ENCODE results near the gene REPS2.

The REPS2 gene

DNA sequence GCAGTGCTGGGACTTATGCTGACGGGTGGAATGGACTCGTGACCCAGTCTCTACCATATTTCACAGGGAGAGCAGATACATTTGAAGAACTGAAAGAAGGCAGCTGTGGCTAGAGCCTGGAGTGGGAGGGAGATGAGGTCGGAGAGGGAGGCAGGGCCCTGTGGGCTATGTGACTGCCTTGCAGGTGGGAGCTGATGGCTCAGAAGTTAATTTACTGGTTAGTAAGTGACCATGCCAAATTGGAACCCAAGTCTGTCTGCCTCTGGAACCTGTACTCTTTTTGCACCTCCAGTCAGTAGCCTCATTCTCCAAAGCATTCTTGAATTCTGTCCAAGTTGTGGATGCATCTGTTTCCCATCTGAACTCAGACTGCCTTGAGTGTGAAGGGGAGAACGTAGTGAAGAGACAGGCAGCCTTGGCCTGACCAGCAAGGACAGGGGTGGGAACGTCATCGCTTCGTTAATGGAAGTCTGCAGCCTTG lies 92.3 kb downstream of the REPS2 start:
- no peak for DNase-seq

DNA sequence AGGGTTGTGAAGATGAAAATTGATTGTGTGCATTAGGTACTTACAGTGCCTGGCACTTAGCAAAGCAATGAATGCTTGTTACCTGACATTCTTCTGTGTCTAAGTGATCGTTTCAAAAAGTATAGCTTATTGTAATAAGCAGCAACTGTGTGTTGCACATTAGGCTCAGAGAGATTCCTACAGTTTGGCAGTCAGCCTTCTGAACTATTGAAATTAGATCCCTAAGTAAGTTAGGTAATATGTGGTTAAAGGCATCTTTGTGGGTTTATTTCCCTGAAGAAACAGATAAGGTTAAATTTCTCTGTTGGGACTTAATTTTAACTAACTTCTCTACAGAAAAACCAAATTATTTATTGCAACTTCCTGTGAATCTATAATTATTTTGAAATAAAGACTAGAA lies 93.4 kb downstream of the REPS2 start:
- DNase-seq: no peak

DNA sequence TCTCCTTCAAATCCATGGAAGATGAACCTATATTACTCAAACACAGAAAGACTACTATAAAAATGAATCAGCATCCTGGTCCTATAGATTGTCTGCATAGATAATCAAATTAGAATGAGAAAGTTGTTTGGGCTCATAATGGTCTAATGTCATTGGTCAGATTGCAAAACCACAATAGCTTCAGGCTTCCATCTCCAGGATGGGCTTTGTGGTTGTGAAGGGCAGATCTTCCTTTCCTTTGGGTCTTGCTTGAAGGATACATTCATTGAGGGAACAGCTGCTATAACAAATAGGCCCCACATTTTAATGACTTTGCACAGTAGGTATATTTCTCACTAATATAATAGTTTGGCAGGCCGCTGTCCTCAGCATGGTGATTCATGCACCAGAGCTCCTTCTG lies 94.3 kb downstream of the REPS2 start:
- DNase-seq: no peak

DNA sequence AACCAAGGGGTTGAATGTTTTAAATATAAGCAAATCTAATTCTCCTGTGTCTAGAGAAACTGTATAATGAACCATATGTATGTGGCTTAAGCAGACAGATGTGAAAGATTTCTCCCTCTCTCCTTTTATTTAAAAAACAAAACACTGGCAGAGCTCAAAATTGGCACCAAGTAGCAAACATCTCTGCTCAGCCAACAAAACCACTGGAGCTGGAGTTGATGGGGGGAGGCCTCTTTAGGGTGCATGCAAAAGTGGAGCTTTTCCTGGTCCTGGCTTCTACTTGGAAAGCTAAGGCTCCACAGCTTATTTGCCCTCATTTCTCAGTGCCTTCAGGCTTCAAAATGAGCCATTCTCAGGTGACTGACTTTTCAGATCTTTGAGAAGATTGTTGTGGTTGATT lies 95.6 kb downstream of the REPS2 start:
- no peak for DNase-seq

DNA sequence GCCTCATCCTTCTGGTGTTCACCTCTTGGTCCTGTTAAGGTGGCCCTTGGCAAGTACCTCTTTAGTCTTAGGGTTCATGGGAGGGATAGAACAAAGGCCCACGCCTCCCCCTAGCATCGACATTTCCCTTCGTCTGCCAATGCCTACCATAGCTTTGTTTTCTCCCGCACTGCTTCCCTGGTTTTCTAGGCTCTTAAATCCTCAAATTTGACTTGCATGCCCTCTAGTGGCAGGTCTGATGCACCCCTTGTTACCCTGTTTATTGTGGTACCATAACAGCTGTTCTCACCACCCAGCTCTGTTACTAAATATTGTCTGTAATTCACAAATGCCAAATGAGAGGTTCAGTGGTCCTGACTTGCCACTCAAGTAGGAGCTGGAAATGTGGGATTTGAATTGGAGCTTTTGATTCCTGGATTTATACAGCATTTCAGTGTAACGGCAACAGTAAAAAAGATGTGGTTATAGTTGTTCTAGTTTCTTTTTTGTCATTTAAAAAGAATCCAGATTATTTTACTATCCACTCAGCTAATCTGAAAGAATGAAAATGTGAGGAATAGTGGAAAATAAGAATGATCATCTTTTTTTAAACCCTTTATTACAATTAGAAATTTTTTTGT lies 100.1 kb downstream of the REPS2 start:
- DNase-seq: peak; percentile 1 to 2

DNA sequence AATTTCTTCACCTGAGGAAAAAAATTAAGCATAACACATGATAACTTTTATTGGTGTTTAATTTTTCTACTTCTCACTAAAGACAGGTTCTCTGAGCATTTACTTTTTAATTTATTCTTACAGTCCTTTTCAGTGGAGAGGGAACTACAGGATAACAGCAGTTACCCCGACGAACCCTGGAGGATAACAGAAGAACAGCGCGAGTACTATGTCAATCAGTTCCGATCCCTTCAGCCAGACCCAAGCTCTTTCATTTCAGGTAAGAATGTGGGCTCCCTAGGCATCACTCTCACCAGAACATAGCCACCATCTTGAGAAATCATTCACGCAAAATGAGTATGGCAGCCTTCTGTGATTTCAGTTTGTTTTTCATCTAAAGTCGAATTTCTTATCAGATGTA lies 100.8 kb downstream of the REPS2 start:
- DNase-seq: no peak

GRCh38 chrX:17052210-17052609 lies 105.8 kb downstream of the REPS2 start:
- DNase-seq: no peak

DNA sequence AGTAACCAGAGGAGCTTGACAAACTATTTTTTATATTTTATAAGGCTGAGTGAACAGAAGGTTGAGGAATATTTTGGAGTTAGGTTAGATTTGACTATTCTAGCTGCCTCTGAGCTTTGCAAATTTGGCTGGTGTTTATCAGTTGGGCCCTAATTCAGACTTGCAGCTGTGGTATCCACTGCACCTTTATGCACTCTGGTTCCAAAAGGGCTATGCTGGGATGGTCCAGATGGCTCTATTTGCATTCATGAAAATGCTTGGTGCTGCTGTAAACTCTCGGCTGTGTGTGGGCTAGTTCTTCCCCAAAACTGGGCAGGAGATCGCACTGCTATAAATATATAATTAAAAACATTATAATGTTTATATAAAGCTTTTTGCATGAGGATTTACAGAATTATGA lies 106.3 kb downstream of the REPS2 start:
- no peak for DNase-seq

GRCh38 chrX:17053502-17053901 lies 107.0 kb downstream of the REPS2 start:
- DNase-seq: no peak

GRCh38 chrX:17056868-17057608 lies 110.6 kb downstream of the REPS2 start:
- DNase-seq: no peak

GRCh38 chrX:17062065-17062464 lies 115.6 kb downstream of the REPS2 start:
- DNase-seq: no peak

DNA sequence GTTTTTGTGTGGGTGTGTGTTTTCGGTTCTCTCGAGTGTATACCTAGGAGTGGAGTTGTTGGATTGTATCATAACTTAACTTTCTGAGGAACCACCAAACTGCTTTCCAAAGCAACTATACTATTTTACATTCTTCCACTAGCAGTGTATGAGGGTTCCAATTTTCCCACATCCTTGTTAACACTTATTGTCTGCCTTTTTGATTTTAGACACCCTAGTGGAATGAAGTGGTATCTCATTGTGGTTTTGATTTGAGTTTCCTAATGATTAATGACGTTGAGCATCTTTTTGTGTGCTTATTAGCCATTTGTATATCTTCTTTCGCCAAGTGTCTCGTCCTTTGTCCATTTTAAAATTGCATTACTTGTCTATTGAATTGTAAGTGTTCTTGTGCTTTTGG lies 118.6 kb downstream of the REPS2 start:
- no peak for DNase-seq

- DNase-seq: no peak
Observed at GRCh38 chrX:17067534-17067933, 121.1 kb downstream of the REPS2 start.

DNA sequence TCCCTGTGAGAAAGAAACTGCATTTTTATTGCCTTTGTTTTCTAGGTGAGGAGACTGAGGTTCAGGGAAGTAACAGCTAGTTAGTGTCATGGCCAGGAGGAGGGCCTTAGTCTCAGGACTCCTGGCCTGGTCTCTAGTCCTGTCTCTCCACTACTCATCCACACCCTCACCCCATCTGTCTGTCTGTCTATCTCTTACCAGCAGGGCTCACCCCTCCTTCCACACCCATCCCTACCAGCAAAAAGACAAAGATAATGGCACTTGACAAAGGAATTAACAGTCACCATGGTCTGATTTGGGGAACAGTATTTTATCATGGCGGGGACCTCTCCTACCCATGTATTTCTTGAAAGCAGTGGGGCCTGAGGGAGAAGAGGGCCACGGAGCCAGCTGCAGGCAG lies 125.8 kb downstream of the REPS2 start:
- no peak for DNase-seq

- DNase-seq: no peak
Observed at GRCh38 chrX:17072721-17073230, 126.3 kb downstream of the REPS2 start.

DNA sequence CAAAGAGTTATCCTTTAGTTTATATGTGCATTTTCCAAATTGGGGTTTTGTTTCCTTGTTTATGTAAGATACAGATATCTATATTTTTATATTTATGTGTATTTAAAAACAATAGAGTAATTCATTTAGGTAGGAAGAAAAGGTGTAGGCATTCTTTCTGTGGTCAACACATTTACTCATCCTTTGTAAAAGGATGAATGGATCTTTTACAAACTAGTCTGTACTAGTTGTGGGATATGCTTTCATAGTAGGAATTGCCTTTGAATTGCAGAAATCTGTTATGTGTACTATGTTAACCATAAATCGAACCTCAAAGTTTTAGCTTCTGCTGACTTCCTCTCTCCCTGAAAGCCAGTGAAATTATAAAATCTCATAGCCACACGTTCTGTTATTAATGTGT lies 128.5 kb downstream of the REPS2 start:
- no peak for DNase-seq

DNA sequence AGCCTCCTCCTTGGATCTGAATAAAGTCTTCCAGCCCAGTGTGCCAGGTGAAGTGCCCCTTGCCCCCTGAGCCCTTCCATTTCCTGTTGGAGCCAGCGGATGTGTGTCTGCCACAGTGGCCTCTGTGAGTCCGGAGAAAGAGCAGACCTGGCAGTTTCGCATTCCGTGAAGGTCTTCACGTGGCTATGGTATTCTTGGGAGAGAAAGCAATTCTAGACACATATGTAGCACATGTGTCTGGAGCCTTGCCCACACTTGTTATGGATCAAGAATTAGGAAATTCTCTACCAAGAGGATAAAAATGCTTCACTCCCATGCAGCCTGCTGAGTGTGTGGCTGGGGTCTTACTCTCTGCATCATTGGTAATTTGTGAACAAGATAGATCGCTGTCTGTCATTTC lies 130.9 kb downstream of the REPS2 start:
- no peak for DNase-seq

DNA sequence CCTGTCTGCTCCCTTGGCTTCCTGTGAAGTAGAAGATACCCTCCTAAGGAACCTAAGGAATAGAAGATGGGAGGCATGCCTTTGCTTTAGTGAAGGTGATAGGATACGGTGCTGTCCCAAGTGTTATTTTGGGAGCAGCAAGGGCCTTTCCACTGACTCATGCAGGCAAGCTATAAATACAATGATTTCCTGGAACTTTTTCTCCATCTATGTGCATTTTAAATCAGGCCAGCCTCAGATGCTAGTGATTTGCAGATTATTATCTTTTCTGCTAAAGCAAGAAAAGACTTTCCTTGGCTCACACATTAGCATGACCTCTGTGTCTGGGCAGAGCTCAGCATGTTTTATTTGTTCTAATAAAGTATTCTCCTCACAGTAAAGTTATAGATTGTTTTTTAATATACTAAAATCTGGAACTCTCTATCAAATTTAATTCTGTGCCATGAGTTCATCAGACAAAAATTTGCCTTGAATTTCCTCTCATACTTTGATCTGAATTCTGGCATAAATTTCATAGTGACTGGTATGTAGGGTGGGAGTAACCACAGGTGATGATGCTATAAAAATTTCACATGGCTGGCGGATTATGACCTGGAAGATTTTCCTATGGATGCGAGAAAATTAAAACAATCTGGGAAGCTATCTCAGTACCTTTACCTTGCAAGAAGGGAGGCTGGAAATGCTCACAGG lies 131.7 kb downstream of the REPS2 start:
- DNase-seq: no peak

GRCh38 chrX:17081511-17081910 lies 135.1 kb downstream of the REPS2 start:
- no peak for DNase-seq

- DNase-seq: no peak
Observed at GRCh38 chrX:17081968-17082367, 135.5 kb downstream of the REPS2 start.

- DNase-seq: no peak
Observed at GRCh38 chrX:17082831-17083230, 136.4 kb downstream of the REPS2 start.

GRCh38 chrX:17086317-17086716 lies 139.9 kb downstream of the REPS2 start:
- DNase-seq: no peak

DNA sequence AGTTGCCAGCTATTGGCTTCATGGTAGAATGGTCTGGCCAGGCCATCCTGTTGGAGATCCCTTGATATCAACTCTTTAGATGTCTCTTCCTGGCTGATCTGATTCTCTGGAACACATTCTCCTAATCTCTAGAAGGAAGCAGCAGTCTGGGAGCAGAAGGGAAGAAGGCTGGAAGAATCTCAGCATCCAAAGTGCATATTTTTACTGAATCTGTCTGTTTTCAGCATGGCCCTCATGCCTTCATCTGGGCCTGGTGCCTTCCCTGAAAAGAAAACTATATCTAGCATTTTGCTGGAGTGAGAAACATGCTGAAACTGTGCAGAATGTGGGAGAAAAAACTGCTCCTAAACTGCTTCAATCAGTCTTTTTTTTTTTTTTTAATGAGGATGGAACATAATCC lies 148.7 kb downstream of the REPS2 start:
- DNase-seq: no peak

All from stimulated activated CD4-positive, alpha-beta T cell treated with anti-CD3 and anti-CD28 coated beads, Interleukin-4, amount 100 ng/mL, for 4 hours (primary cell).